EH (cell line): ENCODE results near the gene USP15.

ENCODE experiments used
- DNase-seq: peaks from one replicate; pipeline ENCODE4 v3.0.0-alpha.2; 2015; ENCODE audit warnings: low read depth

USP15 gene

DNA sequence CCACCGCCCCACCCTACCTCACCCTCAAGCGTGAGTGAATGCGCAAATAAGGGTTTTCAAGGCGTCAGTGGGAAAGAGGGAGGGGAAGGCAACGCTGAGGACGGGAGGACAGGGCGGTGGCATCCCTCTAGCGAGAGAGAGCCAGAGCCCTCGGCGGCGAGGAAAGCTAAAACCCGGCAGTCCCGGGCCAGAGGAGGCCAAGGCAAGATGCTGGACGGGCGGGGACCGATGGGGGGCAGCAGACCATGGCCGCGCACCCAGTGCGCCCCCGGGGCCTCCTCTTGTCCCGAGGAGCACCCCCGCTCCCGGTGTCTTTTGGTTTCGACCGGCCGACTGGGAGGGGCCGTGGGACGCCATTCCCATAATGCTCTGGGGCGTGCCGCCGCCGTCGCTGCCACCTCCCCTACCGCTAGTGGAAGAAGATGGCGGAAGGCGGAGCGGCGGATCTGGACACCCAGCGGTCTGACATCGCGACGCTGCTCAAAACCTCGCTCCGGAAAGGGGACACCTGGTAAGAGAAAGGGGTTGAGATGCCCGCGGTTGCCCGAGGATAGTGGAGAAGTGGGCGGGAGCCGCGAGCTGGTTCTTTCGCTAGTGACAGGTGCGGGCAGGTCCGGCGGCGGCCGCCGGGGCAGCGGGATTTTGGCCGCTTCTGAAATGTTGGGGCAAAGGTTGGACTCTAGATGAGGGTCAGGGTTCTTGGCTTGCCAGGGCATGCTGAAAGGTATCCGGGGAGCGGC lies at the start of gene USP15:
TSS of gene USP15 (plus strand) at position 412 of the 740 bp plus-strand sequence. CDS start at position 423, 11 bp downstream.
- DNase-seq = peak; percentile 95

- DNase-seq = peak; percentile 47
Measured at GRCh38 chr12:62210422-62210821, 49.8 kb upstream of the USP15 start.

DNA sequence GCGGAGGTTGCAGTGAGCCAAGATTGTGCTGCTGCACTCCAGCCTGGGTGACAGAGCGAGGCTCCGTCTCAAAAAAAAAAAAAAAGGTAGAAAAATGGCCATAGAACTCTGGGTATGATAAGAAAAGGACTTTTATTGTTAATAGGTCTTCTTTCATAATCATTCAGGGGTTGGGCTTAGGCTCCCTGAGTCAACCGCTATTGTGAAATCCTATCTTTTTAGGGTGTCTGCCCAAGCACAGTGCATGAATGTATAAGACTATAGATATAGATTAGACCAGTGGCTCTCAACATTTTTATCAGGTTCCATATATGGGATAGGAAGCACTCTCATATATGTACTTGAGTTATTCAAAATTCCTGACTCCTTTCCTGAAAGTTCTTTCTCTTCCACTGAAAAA lies 48.7 kb upstream of the USP15 start:
- no peak for DNase-seq

- DNase-seq = no peak
Measured at GRCh38 chr12:62214846-62215245, 45.4 kb upstream of the USP15 start.

GRCh38 chr12:62215506-62215905 lies 44.7 kb upstream of the USP15 start:
- DNase-seq = no peak

DNA sequence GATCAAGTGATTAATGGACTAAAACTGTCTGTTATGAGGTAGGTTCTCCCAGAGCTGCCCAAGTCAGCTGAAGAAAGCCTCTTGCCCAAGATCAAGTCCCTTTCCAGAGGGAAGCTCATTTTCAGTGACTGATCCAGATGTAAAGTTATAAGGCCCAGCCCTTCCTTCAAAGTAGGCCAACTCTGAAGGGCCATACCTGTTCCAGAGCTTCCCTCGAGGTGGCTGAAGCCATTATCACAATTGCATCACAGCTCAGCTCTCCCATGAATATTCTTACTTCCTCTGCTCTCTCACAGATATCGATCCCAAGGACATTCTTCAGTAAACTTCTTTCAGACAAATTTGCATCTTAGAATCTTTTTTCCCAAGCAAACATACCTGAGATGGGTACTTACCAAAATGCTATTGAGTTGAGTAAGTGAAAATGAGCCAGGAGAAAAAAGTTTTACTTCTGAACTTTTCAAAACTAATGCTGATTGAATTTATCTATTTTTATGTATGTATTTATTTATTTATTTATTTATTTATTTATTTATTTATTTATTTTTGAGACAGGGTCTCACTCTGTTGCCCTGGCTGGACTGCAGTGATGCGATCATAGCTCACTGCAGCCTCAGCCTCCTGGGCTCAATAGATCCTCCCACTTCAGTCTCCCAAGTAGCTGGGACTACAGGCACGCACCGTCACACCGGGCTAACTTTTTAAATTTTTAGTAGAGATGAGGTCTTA lies 42.6 kb upstream of the USP15 start:
- no peak for DNase-seq

DNA sequence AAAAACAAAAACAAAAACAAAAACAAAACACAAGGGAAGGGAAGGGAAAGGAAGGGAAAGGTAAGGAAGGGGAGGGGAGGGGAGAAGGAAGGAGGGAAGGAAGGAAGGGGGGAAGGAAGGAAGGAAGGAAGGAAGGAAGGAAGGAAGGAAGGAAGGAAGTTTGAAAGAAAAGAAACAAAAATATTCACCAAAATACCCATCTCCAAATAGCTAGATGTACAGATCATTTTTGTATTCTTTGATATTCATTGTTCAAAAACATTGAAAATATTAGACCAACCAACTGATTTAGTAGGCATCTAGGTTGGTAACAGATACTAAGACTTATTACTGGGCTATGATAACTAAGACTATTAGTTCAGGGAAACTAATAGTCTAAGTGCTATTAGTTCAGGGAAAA lies 39.1 kb upstream of the USP15 start:
- no peak for DNase-seq

DNA sequence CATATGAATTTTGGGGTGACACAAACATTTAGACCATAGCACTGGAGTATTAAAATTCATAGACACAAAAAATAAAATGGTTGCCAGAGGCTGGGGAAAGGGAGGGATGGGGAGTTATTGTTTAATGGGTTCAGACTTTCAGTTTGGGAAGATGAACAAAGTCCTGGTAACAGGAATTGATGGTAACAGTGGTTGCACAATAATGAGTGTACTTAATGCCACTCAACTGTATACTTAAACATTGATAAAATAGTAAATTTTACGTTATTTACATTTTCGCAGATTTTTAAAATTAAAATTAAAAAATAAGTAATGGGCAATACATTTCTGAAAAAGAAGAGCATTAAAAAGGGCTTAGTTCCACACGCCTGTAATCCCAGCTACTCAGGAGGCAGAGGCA lies 35.6 kb upstream of the USP15 start:
- no peak for DNase-seq

DNA sequence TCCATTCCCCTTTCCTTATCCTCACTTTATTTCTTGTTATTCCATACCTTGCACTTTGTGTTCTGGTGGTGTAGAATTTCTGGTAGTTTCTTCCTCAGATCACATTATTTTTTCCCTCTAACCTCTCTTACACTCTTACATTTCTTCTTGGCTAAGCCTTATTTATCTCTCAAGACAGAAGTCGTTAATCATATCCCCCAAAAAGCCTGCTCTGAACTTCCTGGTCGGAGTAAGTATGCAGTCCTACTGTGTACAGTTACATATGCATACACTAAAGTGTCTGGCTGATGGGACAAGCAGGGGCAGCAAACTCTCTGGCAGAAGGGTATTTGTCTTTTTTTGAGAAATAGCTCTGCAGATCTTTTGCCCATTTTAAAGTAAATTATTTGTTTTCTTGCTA lies 33.1 kb upstream of the USP15 start:
- DNase-seq = no peak

DNA sequence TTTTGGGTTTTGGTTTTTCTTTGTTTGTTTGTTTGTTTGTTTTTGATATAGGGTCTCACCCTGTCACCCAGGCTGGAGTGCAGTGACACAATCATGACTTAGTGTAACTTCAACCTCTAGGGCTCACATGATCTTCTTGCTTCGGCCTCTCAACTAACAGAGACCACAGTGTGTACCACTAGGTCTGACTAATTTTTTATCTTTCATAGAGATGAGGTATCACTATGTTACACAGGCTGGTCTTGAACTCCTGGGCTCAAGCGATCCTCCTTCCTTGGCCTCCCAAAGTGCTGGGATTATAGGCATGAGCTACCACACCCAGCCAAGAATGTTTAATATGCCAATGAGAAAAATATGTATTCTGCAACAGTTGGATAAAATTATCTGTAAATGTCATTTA lies 29.6 kb upstream of the USP15 start:
- no peak for DNase-seq

DNA sequence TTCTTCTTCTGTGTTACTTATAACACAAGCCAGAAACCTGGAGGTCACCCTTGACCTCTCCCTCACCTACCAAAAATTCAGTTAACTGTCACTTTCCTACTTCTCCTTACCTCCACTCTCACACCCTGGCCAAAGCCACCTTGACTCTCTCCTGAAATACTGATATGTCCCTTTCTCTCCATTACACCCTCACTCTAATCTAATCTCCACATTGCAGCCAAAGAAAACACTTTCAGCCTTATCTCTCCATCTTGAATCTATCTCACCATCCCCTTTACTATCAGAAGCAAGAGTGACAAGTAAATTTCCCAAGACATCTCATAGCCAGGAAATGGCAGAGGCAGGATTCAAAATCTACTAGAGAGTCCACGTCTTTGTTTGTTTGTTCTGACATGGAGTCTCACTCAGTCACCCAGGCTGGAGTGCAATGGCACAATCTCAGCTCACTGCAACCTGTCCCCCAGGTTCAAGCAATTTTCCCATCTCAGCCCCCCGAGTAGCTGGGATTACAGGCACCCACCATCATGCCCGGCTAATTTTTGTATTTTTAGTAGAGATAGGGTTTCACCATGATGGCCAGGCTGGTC lies 28.0 kb upstream of the USP15 start:
- no peak for DNase-seq

GRCh38 chr12:62233805-62234204 lies 26.4 kb upstream of the USP15 start:
- no peak for DNase-seq

DNA sequence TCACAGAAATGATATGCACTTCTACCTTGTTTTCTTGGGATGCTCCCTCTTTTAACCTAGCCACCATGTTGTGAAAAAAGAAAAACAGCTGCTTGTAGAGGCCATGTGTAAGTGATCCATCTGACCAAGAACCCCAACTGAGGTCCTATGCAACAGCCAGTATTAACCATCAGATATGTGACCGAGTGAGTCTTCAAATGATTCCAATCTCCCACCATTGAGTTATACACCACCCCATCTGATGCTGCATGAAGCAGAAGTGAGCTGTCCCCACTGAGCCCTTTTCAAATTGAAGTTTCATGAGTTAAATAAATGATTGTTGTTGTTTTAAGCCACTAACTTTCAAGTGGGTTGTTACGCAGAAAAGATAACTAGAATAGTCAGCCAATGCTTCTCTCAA lies 20.6 kb upstream of the USP15 start:
- no peak for DNase-seq

- DNase-seq = no peak
Measured at GRCh38 chr12:62247281-62248045, 12.7 kb upstream of the USP15 start.

- peak; percentile 38 for DNase-seq
Measured at GRCh38 chr12:62248873-62249272, 11.3 kb upstream of the USP15 start.

- DNase-seq = no peak
Measured at GRCh38 chr12:62249419-62249818, 10.8 kb upstream of the USP15 start.

DNA sequence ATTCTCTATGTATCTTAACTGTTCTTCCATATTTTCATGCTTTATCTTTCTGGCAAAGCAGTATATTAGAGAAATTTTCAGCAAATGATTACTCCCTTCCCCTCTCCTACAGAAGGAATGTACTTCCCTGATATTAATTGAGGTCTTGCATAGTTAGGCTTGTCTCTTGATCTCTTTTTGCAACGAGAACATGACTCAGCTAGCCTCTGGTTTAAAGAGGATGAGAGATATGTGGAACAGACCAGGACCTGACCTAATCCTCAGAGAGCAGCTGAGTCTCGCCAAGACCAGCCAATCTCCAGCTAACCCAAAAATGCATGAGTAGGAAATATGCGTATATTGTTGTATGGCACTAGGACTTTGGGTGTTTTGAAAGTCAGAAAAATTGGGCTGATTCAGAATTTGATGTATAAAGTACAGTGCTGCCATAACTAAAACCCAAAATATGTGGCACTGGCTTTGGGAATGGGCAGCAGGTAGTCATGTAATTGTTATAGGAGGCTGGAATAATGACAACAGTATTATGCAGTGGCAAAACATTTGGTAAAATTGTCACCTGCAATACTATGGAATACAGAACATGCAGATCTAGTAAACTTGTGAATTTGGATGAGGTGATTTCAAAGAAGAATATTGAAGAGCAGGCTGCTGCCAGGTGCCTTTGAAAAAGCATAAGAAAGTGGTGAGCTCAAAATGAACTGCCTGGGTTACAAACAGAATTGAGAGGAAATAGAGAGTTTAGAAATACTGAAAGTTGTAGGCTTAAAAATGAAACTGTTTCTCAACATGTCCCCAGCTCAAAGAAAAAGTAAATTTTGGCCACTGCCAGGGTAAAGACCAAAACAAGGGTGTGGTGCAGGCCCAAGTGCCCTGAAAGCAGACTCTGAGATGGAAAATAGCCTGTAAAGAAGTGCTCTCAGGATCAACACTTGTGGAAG lies 9.3 kb upstream of the USP15 start:
- DNase-seq = peak; percentile 76

GRCh38 chr12:62251609-62251958 lies 8.6 kb upstream of the USP15 start:
- DNase-seq = no peak

GRCh38 chr12:62252576-62252975 lies 7.6 kb upstream of the USP15 start:
- no peak for DNase-seq

- DNase-seq = no peak
Measured at GRCh38 chr12:62254967-62255366, 5.2 kb upstream of the USP15 start.

GRCh38 chr12:62256408-62257096 lies 3.7 kb upstream of the USP15 start:
- no peak for DNase-seq
